NCI-H146 (cell line): Measurements from ENCODE around the gene PLEKHS1.

Experiments used
- DNase-seq: peaks from one replicate; lab custom pipeline; 2025; lab: John Stamatoyannopoulos, UW

The PLEKHS1 gene

DNA sequence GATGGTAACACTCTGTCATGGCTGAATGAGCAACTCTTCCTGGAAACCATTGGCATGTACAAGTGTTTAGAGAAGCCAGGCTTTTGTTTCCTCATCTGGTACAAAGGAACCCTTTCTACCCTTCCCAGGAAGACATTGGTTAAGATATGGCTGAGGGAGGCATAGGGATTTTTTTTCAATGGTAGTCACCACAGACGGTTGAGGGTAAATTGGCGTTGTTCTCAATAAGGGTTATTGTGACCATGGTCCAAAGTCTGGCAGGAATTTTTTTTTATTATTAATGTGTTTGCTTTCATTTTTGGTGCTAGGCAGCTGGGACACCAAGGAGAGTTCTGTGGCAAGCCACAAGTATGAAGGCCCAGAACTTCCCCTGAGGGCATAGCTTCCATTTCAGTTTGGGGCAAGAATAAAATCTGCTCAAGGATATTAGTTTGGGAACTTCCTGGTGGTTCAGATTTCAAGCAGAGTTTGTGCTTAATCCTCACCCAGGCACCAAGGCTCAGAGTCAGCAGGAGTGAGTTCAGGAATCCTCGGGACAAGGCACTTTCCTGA, at the start of gene PLEKHS1:
TSS of gene PLEKHS1 (plus strand) at position 502 of the 552 bp plus-strand sequence. CDS start 3,596 bp downstream, outside the sequence.
- no peak for DNase-seq

GRCh38 chr10:113704637-113705343, 46.7 kb upstream of the PLEKHS1 start:
- DNase-seq: peak; percentile 53

- no peak for DNase-seq
These were observed 46.2 kb upstream of the PLEKHS1 start for GRCh38 chr10:113705344-113705652.

GRCh38 chr10:113706623-113707022, 44.9 kb upstream of the PLEKHS1 start:
- DNase-seq: no peak

DNA sequence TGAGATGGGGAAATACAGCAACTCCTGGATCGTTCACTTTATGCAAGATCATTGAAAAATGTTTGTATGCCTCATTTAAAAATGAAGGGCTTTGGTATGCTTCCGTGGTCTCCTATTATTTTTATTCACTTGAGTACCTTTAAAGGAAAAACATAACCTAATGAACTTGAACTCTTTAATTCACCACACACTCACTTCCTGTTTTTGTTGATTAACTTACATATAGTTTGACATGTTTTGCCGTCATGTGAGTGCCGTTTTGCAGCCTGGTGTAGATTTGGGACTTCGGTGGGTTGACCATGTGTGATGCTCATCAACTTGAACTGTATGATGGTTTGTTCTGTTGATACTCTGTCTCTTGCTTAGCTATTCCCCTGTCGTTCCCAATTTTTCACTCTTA, 42.8 kb upstream of the PLEKHS1 start:
- DNase-seq: no peak

DNA sequence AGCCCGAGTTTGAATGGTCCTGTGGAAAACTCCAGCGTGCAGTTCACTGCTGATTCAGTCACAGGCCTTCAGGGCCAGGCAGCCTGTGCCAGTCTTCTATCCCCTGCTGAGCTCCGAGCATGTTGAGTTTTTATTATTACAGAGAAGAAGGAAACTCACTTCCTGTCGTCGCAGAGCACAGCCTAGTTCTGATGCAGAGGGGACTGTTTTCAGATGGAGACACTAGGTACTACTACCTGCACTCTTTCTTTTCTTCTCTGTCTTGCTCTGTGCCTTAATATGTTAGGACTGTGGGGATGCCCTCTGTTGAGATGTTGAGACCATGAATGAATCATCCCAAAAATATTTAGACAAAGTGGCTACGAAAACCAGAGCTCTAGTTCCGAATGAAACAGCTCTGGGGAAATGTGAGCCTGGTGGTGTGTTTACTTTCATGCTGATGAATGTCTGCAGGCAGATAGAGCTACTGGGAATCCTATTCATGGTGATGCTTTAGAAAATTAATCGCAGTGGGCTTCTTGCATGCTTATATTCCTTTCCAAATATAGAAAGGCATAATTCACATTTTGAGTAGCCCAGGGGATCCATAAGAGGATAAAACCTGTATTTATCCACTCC, 42.2 kb upstream of the PLEKHS1 start:
- peak; percentile 93 for DNase-seq

- DNase-seq: peak; percentile 47
These were observed 40.3 kb upstream of the PLEKHS1 start for GRCh38 chr10:113711142-113711541.

GRCh38 chr10:113712024-113712423, 39.5 kb upstream of the PLEKHS1 start:
- no peak for DNase-seq

GRCh38 chr10:113712755-113713639, 38.5 kb upstream of the PLEKHS1 start:
- DNase-seq: peak; percentile 38

- DNase-seq: no peak
These were observed 37.9 kb upstream of the PLEKHS1 start for GRCh38 chr10:113713640-113713982.

GRCh38 chr10:113716109-113716910, 35.2 kb upstream of the PLEKHS1 start:
- no peak for DNase-seq

- no peak for DNase-seq
These were observed 32.3 kb upstream of the PLEKHS1 start for GRCh38 chr10:113718969-113719822.

DNA sequence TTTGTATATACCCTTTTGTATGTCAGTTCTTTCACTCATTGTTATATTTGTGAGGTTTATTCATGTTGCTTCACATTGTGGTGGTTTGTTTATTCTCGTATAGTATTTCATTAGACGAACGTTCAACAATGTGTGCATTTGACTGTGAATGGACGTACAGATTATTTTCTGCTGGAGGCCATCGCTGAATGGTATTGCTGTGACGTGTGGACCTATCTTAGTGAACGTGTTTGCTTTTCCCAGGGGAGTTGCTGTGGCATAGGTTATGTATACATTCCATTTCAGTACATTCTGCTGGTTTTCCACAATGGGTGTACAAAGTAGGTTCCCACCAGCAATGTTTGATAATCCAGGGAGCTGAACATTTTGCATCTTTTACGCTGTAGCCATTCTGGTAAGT, 31.1 kb upstream of the PLEKHS1 start:
- DNase-seq: peak; percentile 71

DNA sequence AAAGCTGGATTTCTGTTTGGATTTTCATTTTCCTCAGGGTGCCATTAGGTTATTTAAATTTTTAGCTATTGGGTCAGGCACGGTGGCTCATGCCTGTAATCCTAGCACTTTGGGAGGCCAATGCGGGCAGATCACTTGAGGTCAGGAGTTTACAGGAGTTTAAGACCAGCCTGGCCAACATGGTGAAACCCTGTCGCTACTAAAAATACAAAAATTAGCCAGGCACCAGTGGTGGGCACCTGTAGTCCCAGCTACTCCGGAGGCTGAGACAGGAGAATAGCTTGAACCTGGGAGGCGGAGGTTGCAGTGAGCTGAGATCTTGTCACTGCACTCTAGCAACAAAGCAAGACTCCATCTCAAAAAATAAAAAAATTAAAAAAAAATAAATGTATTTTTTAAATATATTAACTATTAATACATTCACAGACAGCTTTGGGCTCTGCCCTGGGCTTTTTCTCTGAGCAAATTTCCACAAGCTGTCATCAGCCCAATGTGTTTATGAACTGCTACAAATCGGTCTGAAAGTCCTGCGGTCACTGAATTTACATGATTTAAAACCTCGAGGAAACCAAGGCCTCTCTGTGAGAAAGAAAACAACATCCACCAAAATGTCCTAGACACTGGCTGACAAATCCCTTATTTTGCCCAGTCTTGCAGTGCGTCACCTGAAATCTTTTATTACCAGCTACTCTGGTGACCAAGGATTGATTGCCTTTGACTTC, 19.2 kb upstream of the PLEKHS1 start:
- no peak for DNase-seq

GRCh38 chr10:113732966-113733365, 18.5 kb upstream of the PLEKHS1 start:
- DNase-seq: no peak

DNA sequence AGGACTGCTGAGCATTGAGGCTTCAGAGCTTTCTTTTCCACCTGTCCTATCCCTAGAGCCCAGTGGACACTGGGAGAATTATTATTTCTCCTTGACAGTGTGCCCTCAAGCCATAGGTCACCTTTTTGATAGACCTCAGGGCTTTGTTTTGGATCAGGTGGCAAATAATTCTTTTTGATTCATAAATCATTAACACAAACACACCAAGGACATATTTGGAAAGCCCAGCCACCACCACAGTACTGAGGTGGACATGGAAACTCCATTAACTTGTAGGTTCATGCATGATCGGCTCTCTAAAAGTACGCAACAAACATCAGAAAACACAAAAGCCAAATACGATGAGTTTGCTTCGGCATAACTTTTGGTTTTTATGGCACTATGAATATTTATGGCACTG, 17.8 kb upstream of the PLEKHS1 start:
- DNase-seq: no peak

DNA sequence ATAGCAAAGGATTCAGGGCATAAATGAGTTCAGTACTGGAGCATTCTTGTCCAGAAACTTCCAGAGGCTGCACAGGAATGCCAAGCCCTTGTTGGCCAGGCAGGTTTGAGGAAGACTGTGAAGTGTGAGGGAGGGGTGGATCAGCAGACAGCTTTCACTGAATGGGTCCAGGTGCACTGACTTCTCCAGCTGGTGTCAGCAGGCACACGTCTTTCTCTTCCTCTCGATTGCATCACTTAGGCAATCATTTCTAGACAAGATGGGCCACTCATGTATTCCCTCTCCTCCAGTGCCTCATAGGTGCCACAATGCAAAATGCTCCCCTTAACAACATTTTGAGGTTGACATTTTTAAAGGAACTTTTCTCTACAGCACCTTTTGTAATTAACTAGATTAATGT, 15.6 kb upstream of the PLEKHS1 start:
- peak; percentile 83 for DNase-seq

DNA sequence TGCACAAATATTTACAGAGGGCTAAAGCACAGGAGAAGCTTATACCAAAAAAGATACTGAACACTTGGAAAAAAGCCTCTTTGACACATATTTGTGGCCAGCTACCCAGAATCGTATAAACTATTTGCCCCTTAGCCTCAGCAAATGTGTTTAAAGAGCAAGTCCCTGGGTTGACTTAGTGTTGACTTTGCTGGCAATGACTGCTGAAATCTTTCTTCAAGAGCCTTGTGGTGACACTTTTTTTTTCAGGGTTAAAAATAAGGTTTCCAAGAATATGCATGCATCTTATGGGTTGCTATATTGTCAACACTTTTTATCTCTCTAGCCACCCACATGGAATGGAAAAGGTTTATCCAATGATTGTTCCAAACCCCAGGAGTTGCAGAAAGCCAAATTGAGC, 14.9 kb upstream of the PLEKHS1 start:
- DNase-seq: peak; percentile 26

GRCh38 chr10:113739031-113739430, 12.5 kb upstream of the PLEKHS1 start:
- no peak for DNase-seq

- DNase-seq: no peak
These were observed 11.9 kb upstream of the PLEKHS1 start for GRCh38 chr10:113739577-113739976.
